Neural progenitor cell (in vitro differentiated cells): Measurements from ENCODE around the gene SLC35B1. TPM values are rescaled to one million over a fixed set of nuclear protein-coding genes. Genes with fewer than 3 reads are reported as not detected.
"Not testable (repeated sequence)": the region's sequence is repeated elsewhere in the genome, so short reads cannot be mapped to it uniquely, and the experiment has no call there.

Source experiments
- DNase-seq: peaks from one replicate; pipeline ENCODE4 v3.0.0-alpha.2; 2016; ENCODE audit warnings: low spot score
- H2AFZ ChIP-seq: fragments of 200-600 bp; sonication (generic); replicated peaks from 2 replicates; pipeline ENCODE4 v1.6.1; 2016; ENCODE audit warnings: antibody characterized with exemption
- H3F3A ChIP-seq: fragments of 200-600 bp; sonication (generic); 2 replicates; pipeline ENCODE4 v1.6.1; 2016; ENCODE audit warnings: antibody characterized with exemption, low read depth
- H3K27ac ChIP-seq: fragments of 200-600 bp; sonication (generic); 2 replicates; pipeline ENCODE4 v1.5.1; 2016; ENCODE audit warnings: mild to moderate bottlenecking
- H3K27me3 ChIP-seq: fragments of 200-600 bp; sonication (generic); 2 replicates; pipeline ENCODE4 v1.6.1; 2016; ENCODE audit warnings: mild to moderate bottlenecking, moderate library complexity
- H3K36me3 ChIP-seq: fragments of 200-600 bp; sonication (generic); 2 replicates; pipeline ENCODE4 v1.5.1; 2016
- H3K4me1 ChIP-seq: fragments of 200-600 bp; sonication (generic); 2 replicates; pipeline ENCODE4 v1.6.1; 2016; ENCODE audit warnings: mixed run types
- H3K4me2 ChIP-seq: fragments of 200-600 bp; sonication (generic); 2 replicates; pipeline ENCODE4 v1.6.1; 2016
- H3K4me3 ChIP-seq: fragments of 200-600 bp; sonication (generic); 2 replicates; pipeline ENCODE4 v1.5.1; 2016
- H3K79me2 ChIP-seq: fragments of 200-600 bp; sonication (generic); 2 replicates; pipeline ENCODE4 v1.6.1; 2016; ENCODE audit warnings: low read depth
- H3K9ac ChIP-seq: fragments of 200-600 bp; sonication (generic); 2 replicates; pipeline ENCODE4 v1.6.1; 2016
- H3K9me3 ChIP-seq: fragments of 200-600 bp; sonication (generic); 2 replicates; pipeline ENCODE4 v1.5.1; 2016; ENCODE audit warnings: low read depth
- H4K20me1 ChIP-seq: fragments of 200-600 bp; sonication (generic); 2 replicates; pipeline ENCODE4 v1.6.1; 2016; ENCODE audit warnings: low read depth
- H3K27ac Mint-ChIP-seq: 3 replicates; pipeline ENCODE4 v1.8.0; 2021; ENCODE audit warnings: mixed read lengths
- H3K27me3 Mint-ChIP-seq: 2 replicates; pipeline ENCODE4 v1.8.0; 2022; ENCODE audit warnings: low read depth, mild to moderate bottlenecking, inconsistent platforms, moderate library complexity, mixed read lengths; ENCODE audit not compliant: insufficient read depth
- H3K36me3 Mint-ChIP-seq: 3 replicates; pipeline ENCODE4 v1.8.0; 2021; ENCODE audit warnings: mixed read lengths
- H3K4me1 Mint-ChIP-seq: 3 replicates; pipeline ENCODE4 v1.8.0; 2021; ENCODE audit warnings: mixed read lengths
- H3K4me3 Mint-ChIP-seq: 3 replicates; pipeline ENCODE4 v1.8.0; 2021; ENCODE audit warnings: mild to moderate bottlenecking, moderate library complexity, mixed read lengths
- H3K9me3 Mint-ChIP-seq: 3 replicates; pipeline ENCODE4 v1.8.0; 2020; ENCODE audit warnings: mixed read lengths
- CTCF ChIP-seq: fragments of 200-600 bp; sonication (generic); IDR thresholded peaks from 2 replicates; pipeline ENCODE4 v1.5.1; 2017; ENCODE audit warnings: antibody characterized with exemption, mild to moderate bottlenecking
- EZH2 ChIP-seq: fragments of 200-600 bp; sonication (generic); IDR thresholded peaks from 2 replicates; pipeline ENCODE4 v1.6.1; 2017; ENCODE audit warnings: antibody characterized with exemption, mild to moderate bottlenecking, moderate library complexity
- EZH2phosphoT487 ChIP-seq: fragments of 200-600 bp; sonication (generic); IDR thresholded peaks from 2 replicates; pipeline ENCODE4 v1.6.1; 2017; ENCODE audit warnings: antibody characterized with exemption
- total RNA-seq: library from RNA; depleted of rRNA; stranded (reverse); fragments of >200 nt; gene quantifications from 2 replicates; pipeline ENCODE4 v1.2.3, GENCODE V29; 2015; ENCODE audit warnings: low replicate concordance

The SLC35B1 gene
- total RNA-seq, 1 donor from 2014 or later: 52.7 TPM

- peaks cover 8% of the 10 kb centered on the region for H3K27me3 Mint-ChIP-seq
- DNase-seq: peak; percentile 60
- H3K27ac Mint-ChIP-seq: peak overlapping the region; percentile 25
- peak overlapping the region; percentile 95 for H3K4me3 Mint-ChIP-seq
- H3F3A ChIP-seq: peaks cover 28% of the 10 kb centered on the region
- H3K4me1 Mint-ChIP-seq: peaks cover 27% of the 10 kb centered on the region
- TF ChIP-seq CTCF (no peak), EZH2phosphoT487 (no peak), EZH2 (no peak)
- peak overlapping the region; percentile 74 for H3K27ac ChIP-seq
- H3K4me1 ChIP-seq: peaks cover 18% of the 10 kb centered on the region
- H2AFZ ChIP-seq: no peak overlapping the region
- H3K79me2 ChIP-seq: peaks cover 59% of the 10 kb centered on the region
- H3K4me3 ChIP-seq: peak overlapping the region; percentile 67
- peaks cover 3% of the 10 kb centered on the region for H3K9me3 Mint-ChIP-seq
- H3K9me3 ChIP-seq: no peaks in the 10 kb centered on the region
- no peaks in the 10 kb centered on the region for H3K36me3 ChIP-seq
- peak overlapping the region; percentile 93 for H3K4me2 ChIP-seq
- peaks cover 9% of the 10 kb centered on the region for H4K20me1 ChIP-seq
- no peak overlapping the region for H3K9ac ChIP-seq
- no peaks in the 10 kb centered on the region for H3K27me3 ChIP-seq
- H3K36me3 Mint-ChIP-seq: peaks cover 13% of the 10 kb centered on the region
Observed at GRCh38 chr17:49676276-49676868, 31.4 kb downstream of the SLC35B1 start.

- no peak overlapping the region for H3K27ac ChIP-seq
- Mint-ChIP-seq H3K27ac (no peak overlapping the region), H3K9me3 (peaks cover 3% of the 10 kb centered on the region), H3K36me3 (peaks cover 13% of the 10 kb centered on the region), H3K4me1 (peaks cover 27% of the 10 kb centered on the region), H3K27me3 (peaks cover 8% of the 10 kb centered on the region), H3K4me3 (no peak overlapping the region)
- H2AFZ ChIP-seq: no peak overlapping the region
- H3K9ac ChIP-seq: no peak overlapping the region
- H4K20me1 ChIP-seq: peaks cover 22% of the 10 kb centered on the region
- H3K79me2 ChIP-seq: peaks cover 78% of the 10 kb centered on the region
- peaks cover 18% of the 10 kb centered on the region for H3K4me1 ChIP-seq
- H3K27me3 ChIP-seq: no peaks in the 10 kb centered on the region
- no peaks in the 10 kb centered on the region for H3K36me3 ChIP-seq
- no peaks in the 10 kb centered on the region for H3K9me3 ChIP-seq
- H3F3A ChIP-seq: peaks cover 16% of the 10 kb centered on the region
- no peak for DNase-seq
- H3K4me2 ChIP-seq: no peak overlapping the region
- no peak for TF ChIP-seq EZH2phosphoT487
- TF ChIP-seq EZH2: no peak
- TF ChIP-seq CTCF: no peak
- H3K4me3 ChIP-seq: no peak overlapping the region
Observed at GRCh38 chr17:49674507-49674906, 33.3 kb downstream of the SLC35B1 start.

- H3K4me2 ChIP-seq, H3K27ac Mint-ChIP-seq, H3K36me3 ChIP-seq, H3K9me3 ChIP-seq, H3K27ac ChIP-seq, H3K27me3 ChIP-seq, DNase-seq, H3K9ac ChIP-seq, H3K4me3 ChIP-seq, H3K9me3 Mint-ChIP-seq, H2AFZ ChIP-seq, H3K27me3 Mint-ChIP-seq, H3K4me3 Mint-ChIP-seq: not testable (repeated sequence)
- Mint-ChIP-seq H3K36me3 (peaks cover 13% of the 10 kb centered on the region), H3K4me1 (peaks cover 27% of the 10 kb centered on the region)
- H3K79me2 ChIP-seq: peaks cover 86% of the 10 kb centered on the region
- peaks cover 16% of the 10 kb centered on the region for H3F3A ChIP-seq
- peaks cover 18% of the 10 kb centered on the region for H3K4me1 ChIP-seq
- H4K20me1 ChIP-seq: peaks cover 22% of the 10 kb centered on the region
Observed at GRCh38 chr17:49673679-49674078, 34.1 kb downstream of the SLC35B1 start.

GRCh38 chr17:49670641-49671040 lies 37.1 kb downstream of the SLC35B1 start:
- H3K4me1 ChIP-seq: peaks cover 3% of the 10 kb centered on the region
- H3K27ac ChIP-seq: no peak overlapping the region
- DNase-seq: no peak
- Mint-ChIP-seq H3K27ac (no peak overlapping the region), H3K4me3 (no peak overlapping the region), H3K27me3 (no peaks in the 10 kb centered on the region), H3K9me3 (no peaks in the 10 kb centered on the region), H3K4me1 (peaks cover 10% of the 10 kb centered on the region), H3K36me3 (peaks cover 15% of the 10 kb centered on the region)
- peaks cover 13% of the 10 kb centered on the region for H4K20me1 ChIP-seq
- H3K9me3 ChIP-seq: no peaks in the 10 kb centered on the region
- H3K4me3 ChIP-seq: no peak overlapping the region
- H3K9ac ChIP-seq: peak overlapping the region; percentile 40
- H2AFZ ChIP-seq: no peak overlapping the region
- H3K36me3 ChIP-seq: no peaks in the 10 kb centered on the region
- H3K4me2 ChIP-seq: no peak overlapping the region
- H3F3A ChIP-seq: no peaks in the 10 kb centered on the region
- TF ChIP-seq CTCF: no peak
- no peak for TF ChIP-seq EZH2phosphoT487
- no peak for TF ChIP-seq EZH2
- peaks cover 100% of the 10 kb centered on the region for H3K79me2 ChIP-seq
- H3K27me3 ChIP-seq: no peaks in the 10 kb centered on the region
